Panc1 (cell line): ENCODE measurements around the gene HGF. TPM values are rescaled to one million over a fixed set of nuclear protein-coding genes. Genes with fewer than 3 reads are reported as not detected.

Experiments used
- ATAC-seq: fragments of 200-7000 bp; cut with Tn5 transposase; 2 replicates; pipeline ENCODE4 v1.9.1; 2020; ENCODE audit warnings: mild to moderate bottlenecking, moderate library complexity
- BruUV-seq: library from RNA; stranded (reverse); fragments of 400-500 nt; replicated peaks from 2 replicates; lab custom pipeline; 2021; lab: Mats Ljungman, UMichigan
- CTCF ChIA-PET: fragments of 300-600 bp; sonication (Branson Sonifier 250); formaldehyde crosslinking; loops from one replicate; lab custom pipeline; 2022; ENCODE audit warnings: antibody characterized with exemption; lab: Charles Lee
- POLR2A ChIA-PET: fragments of 300-600 bp; sonication (Branson Sonifier 250); formaldehyde crosslinking; loops from one replicate; lab custom pipeline; 2022; ENCODE audit warnings: antibody characterized with exemption; lab: Charles Lee
- DNase-seq: peaks from one replicate; pipeline ENCODE4 v3.0.0-alpha.2; 2010; ENCODE audit warnings: low read depth, low spot score
- H3K27ac ChIP-seq: 2 replicates; pipeline ENCODE4 v1.5.1; 2011; ENCODE audit warnings: mild to moderate bottlenecking, low read length, inconsistent platforms
- H3K27me3 ChIP-seq: fragments of 200-500 bp; sonication (Bioruptor generic); 2 replicates; pipeline ENCODE4 v1.6.0; 2014; ENCODE audit warnings: low read length, inconsistent platforms; ENCODE audit not compliant: control insufficient read depth, insufficient read depth
- H3K36me3 ChIP-seq: fragments of 200-500 bp; sonication (Bioruptor generic); 2 replicates; pipeline ENCODE4 v1.5.1; 2014; ENCODE audit warnings: inconsistent platforms, mild to moderate bottlenecking, low read length, moderate library complexity; ENCODE audit not compliant: control insufficient read depth, insufficient read depth
- H3K4me1 ChIP-seq: 2 replicates; pipeline ENCODE4 v1.5.1; 2011; ENCODE audit warnings: inconsistent platforms, mild to moderate bottlenecking, low read length, moderate library complexity; ENCODE audit not compliant: control insufficient read depth, insufficient read depth
- H3K4me3 ChIP-seq, 2 experiments: 2 replicates each; pipeline ENCODE4 v1.5.1; 2011 to 2012; ENCODE audit warnings: low read depth in 2 of 2, low read length in 2 of 2, mild to moderate bottlenecking in 2 of 2, inconsistent platforms in 1 of 2, moderate library complexity in 1 of 2
- H3K9me3 ChIP-seq: fragments of 200-500 bp; sonication (Bioruptor generic); 2 replicates; pipeline ENCODE4 v1.5.1; 2014; ENCODE audit warnings: low read depth, mild to moderate bottlenecking, inconsistent platforms, low read length, moderate library complexity; ENCODE audit not compliant: control insufficient read depth, insufficient read depth
- POLR2AphosphoS5 ChIP-seq: IDR thresholded peaks from 2 replicates; pipeline ENCODE4 v1.6.1; 2012; ENCODE audit warnings: mild to moderate bottlenecking, low read depth, low read length, moderate library complexity
- SIN3A ChIP-seq: IDR thresholded peaks from 2 replicates; pipeline ENCODE4 v1.6.1; 2012; ENCODE audit warnings: low read depth, mild to moderate bottlenecking, low read length, moderate library complexity, borderline replicate concordance; ENCODE audit not compliant: insufficient read depth
- TCF7L2 ChIP-seq: IDR thresholded peaks from 2 replicates; pipeline ENCODE4 v1.6.1; 2011; ENCODE audit warnings: mild to moderate bottlenecking, low read depth, low read length, inconsistent platforms
- in situ Hi-C: cut with HindIII; loops from 2 replicates; pipeline ENCODE4 v1.10.0; 2016; ENCODE audit warnings: low sequenced_read_pairs, low pct_unique_long_range_greater_than_20kb
- intact Hi-C: fragments of 100-400 bp; cut with micrococcal nuclease; formaldehyde crosslinking; loops from one replicate; pipeline ENCODE4 v1.10.0; 2022; ENCODE audit not compliant: unreplicated experiment
- total RNA-seq: library from RNA; stranded (reverse); gene quantifications from one replicate; pipeline ENCODE4 v1.2.1, GENCODE V29; 2021; ENCODE audit not compliant: unreplicated experiment
- TF ChIP-seq, protein P1 (sequence below), 2 experiments: IDR thresholded peaks; 2 replicates each; pipeline ENCODE4 v1.6.1; 2011 to 2012; ENCODE audit warnings: low read depth in 2 of 2, control low read depth in 1 of 2, low read length in 1 of 2, mild to moderate bottlenecking in 1 of 2, moderate library complexity in 1 of 2; ENCODE audit not compliant: insufficient read depth in 1 of 2
- TF ChIP-seq, protein P2 (sequence below): fragments of 450-650 bp; IDR thresholded peaks from 2 replicates; pipeline ENCODE4 v1.5.1; 2017; ENCODE audit warnings: mild to moderate bottlenecking

Gene HGF
- total RNA-seq, 1 experiment from 2014 or later = 0.49 TPM

DNA sequence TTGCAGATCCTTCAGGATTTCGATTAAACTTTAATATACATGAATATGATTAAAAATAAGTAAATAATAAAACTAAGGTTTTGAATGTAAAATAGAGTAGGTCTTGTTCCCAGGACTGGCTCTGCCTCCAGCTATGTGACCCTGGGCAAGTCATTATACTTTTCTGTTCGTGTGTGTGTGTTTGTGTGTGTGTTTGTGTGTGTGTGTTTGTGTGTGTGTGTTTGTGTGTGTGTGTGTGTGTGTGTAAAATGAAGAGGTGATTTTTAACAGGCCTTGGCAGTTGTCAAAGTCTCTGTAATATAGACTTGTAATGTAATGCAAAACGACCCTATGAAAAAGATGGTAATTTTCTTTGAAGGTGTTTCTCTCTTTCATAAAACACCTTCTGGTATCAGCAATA is 79.2 kb downstream of the HGF start:
- no peak for TF ChIP-seq POLR2AphosphoS5
- no peak for TF ChIP-seq SIN3A
- TF ChIP-seq, protein P1, sequence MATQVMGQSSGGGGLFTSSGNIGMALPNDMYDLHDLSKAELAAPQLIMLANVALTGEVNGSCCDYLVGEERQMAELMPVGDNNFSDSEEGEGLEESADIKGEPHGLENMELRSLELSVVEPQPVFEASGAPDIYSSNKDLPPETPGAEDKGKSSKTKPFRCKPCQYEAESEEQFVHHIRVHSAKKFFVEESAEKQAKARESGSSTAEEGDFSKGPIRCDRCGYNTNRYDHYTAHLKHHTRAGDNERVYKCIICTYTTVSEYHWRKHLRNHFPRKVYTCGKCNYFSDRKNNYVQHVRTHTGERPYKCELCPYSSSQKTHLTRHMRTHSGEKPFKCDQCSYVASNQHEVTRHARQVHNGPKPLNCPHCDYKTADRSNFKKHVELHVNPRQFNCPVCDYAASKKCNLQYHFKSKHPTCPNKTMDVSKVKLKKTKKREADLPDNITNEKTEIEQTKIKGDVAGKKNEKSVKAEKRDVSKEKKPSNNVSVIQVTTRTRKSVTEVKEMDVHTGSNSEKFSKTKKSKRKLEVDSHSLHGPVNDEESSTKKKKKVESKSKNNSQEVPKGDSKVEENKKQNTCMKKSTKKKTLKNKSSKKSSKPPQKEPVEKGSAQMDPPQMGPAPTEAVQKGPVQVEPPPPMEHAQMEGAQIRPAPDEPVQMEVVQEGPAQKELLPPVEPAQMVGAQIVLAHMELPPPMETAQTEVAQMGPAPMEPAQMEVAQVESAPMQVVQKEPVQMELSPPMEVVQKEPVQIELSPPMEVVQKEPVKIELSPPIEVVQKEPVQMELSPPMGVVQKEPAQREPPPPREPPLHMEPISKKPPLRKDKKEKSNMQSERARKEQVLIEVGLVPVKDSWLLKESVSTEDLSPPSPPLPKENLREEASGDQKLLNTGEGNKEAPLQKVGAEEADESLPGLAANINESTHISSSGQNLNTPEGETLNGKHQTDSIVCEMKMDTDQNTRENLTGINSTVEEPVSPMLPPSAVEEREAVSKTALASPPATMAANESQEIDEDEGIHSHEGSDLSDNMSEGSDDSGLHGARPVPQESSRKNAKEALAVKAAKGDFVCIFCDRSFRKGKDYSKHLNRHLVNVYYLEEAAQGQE (IDR thresholded peaks at IDR 0.05; ENCODE audit: insufficient read depth in 1 of 2, low read depth in 2 of 2, low read length in 1 of 2) = no peak
- TF ChIP-seq TCF7L2 = no peak
- TF ChIP-seq, protein P2, sequence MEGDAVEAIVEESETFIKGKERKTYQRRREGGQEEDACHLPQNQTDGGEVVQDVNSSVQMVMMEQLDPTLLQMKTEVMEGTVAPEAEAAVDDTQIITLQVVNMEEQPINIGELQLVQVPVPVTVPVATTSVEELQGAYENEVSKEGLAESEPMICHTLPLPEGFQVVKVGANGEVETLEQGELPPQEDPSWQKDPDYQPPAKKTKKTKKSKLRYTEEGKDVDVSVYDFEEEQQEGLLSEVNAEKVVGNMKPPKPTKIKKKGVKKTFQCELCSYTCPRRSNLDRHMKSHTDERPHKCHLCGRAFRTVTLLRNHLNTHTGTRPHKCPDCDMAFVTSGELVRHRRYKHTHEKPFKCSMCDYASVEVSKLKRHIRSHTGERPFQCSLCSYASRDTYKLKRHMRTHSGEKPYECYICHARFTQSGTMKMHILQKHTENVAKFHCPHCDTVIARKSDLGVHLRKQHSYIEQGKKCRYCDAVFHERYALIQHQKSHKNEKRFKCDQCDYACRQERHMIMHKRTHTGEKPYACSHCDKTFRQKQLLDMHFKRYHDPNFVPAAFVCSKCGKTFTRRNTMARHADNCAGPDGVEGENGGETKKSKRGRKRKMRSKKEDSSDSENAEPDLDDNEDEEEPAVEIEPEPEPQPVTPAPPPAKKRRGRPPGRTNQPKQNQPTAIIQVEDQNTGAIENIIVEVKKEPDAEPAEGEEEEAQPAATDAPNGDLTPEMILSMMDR = no peak
- no peaks in the 10 kb centered on the region for H3K27me3 ChIP-seq
- no peak overlapping the region for H3K4me3 ChIP-seq
- in situ Hi-C loops (no loop called here), intact Hi-C loops (no loop called here)
- ATAC-seq = no peak
- H3K36me3 ChIP-seq = no peaks in the 10 kb centered on the region; the same call in 1 of the 2 replicates
- BruUV-seq = no TSS peak
- no peaks in the 10 kb centered on the region for H3K9me3 ChIP-seq
- H3K27ac ChIP-seq = no peak overlapping the region
- ChIA-PET CTCF (no interaction called here), POLR2A (no interaction called here)
- H3K4me1 ChIP-seq = no peaks in the 10 kb centered on the region
- DNase-seq = no peak

DNA sequence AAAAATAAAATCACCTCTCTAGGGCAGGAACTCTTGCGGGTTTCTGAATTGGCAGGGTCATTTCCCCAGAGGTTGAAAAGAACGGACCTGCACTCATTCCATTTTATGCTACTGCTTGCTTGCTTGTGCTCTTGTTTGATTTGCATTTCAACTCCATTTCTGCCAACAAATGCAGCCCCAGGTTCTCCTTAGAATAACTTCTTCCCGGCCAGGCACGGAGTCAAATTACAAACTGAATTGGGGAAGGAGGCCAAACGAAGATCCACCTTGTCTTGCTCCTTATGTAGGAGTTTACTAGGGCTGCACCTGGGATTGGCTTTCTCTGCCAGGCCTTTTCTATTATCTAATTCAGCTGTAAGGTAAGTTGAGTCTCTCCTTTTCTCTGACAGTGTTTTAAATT is 79.6 kb downstream of the HGF start:
- no peak for TF ChIP-seq SIN3A
- TF ChIP-seq POLR2AphosphoS5 = no peak
- TF ChIP-seq, protein P1 (IDR thresholded peaks at IDR 0.05; ENCODE audit: insufficient read depth in 1 of 2, low read depth in 2 of 2, low read length in 1 of 2) = no peak
- no peak for TF ChIP-seq TCF7L2
- TF ChIP-seq, protein P2 = no peak
- CTCF ChIA-PET = no interaction called here
- no peak overlapping the region for H3K27ac ChIP-seq
- ATAC-seq (no peak), DNase-seq (no peak)
- H3K27me3 ChIP-seq = no peaks in the 10 kb centered on the region
- intact Hi-C loops = no loop called here
- in situ Hi-C loops = no loop called here
- H3K4me1 ChIP-seq = 0 out of 2 replicates have a peak, but pooled peaks cover under 1% of the 10 kb centered on the region
- no TSS peak for BruUV-seq
- POLR2A ChIA-PET = no interaction called here
- no peaks in the 10 kb centered on the region; the same call in 1 of the 2 replicates for H3K36me3 ChIP-seq
- no peak overlapping the region for H3K4me3 ChIP-seq
- H3K9me3 ChIP-seq = no peaks in the 10 kb centered on the region
